Upper lobe of left lung (tissue), 6 donors: ENCODE results near the gene TMEM138. TPM values are rescaled to one million over a fixed set of nuclear protein-coding genes. Genes with fewer than 3 reads are reported as not detected.

Experiments used
- ATAC-seq, 2 donors: fragments of 200-7000 bp; cut with Tn5 transposase; one replicate each; pipeline ENCODE4 v1.9.1; 2022; ENCODE audit warnings: mild to moderate bottlenecking in 2 of 2, moderate library complexity in 2 of 2; ENCODE audit not compliant: low FRiP score in 2 of 2
- DNase-seq, 2 donors: peaks; one replicate each; pipeline ENCODE4 v3.0.0-alpha.2; 2019 to 2020
- H3K27ac ChIP-seq, 4 donors: fragments of 200-600 bp; sonication (generic); one replicate each; pipeline ENCODE4 v1.5.1; 2016 to 2019
- H3K27me3 ChIP-seq, 4 donors: fragments of 200-600 bp; sonication (generic); one replicate each; pipeline ENCODE4 v1.5.1; 2017 to 2019
- H3K36me3 ChIP-seq, 4 donors: fragments of 200-600 bp; sonication (generic); one replicate each; pipeline ENCODE4 v1.5.1; 2016 to 2019
- H3K4me1 ChIP-seq, 4 donors: fragments of 200-600 bp; sonication (generic); one replicate each; pipeline ENCODE4 v1.5.1; 2018 to 2019
- H3K4me3 ChIP-seq, 4 donors: fragments of 200-600 bp; sonication (generic); one replicate each; pipeline ENCODE4 v1.5.1; 2017 to 2019; ENCODE audit warnings: mild to moderate bottlenecking in 2 of 4, moderate library complexity in 1 of 4
- H3K9me3 ChIP-seq, 4 donors: fragments of 200-600 bp; sonication (generic); one replicate each; pipeline ENCODE4 v1.5.1; 2018 to 2019
- EP300 ChIP-seq, 4 donors: sonication (generic); formaldehyde crosslinking; IDR thresholded peaks; one replicate each; pipeline ENCODE4 v1.5.1; 2017; ENCODE audit warnings: antibody characterized with exemption in 4 of 4, control low read depth in 2 of 4
- POLR2A ChIP-seq, 4 donors: fragments of 450-650 bp; IDR thresholded peaks; one replicate each; pipeline ENCODE4 v1.5.1; 2016 to 2017; ENCODE audit warnings: antibody characterized with exemption in 4 of 4, mild to moderate bottlenecking in 2 of 4
- POLR2AphosphoS5 ChIP-seq, 2 donors: sonication (generic); formaldehyde crosslinking; IDR thresholded peaks; one replicate each; pipeline ENCODE4 v1.5.1; 2017; ENCODE audit warnings: antibody characterized with exemption in 2 of 2
- WGBS, 2 donors: methylation state at CpG; one replicate each; pipeline ENCODE4 v1.1.5; 2017 to 2018; 5-methylcytosine and 5-hydroxymethylcytosine counted together
- total RNA-seq, 6 donors: library from RNA; depleted of rRNA in 4 of 6; stranded (reverse); fragments of >200 nt in 4 of 6; gene quantifications; one replicate each; pipeline versions ENCODE4 v1.1.0 to v1.2.1, GENCODE V29; 2016 to 2021
- TF ChIP-seq, protein P1 (sequence below), 6 experiments: fragments of 450-650 bp in 4 of 6; fragments of 200-600 bp in 2 of 6; sonication (generic) in 2 of 6; IDR thresholded peaks; one replicate each; pipeline ENCODE4 v1.5.1; 2016 to 2019; ENCODE audit warnings: antibody characterized with exemption in 6 of 6
- donor health status: DM: no; HTN: no; CAD: no; lungs with moderate emphysema.
- donor health status: DM: no; HTN: yes; CAD: no; lungs with severe emphysema.

The TMEM138 gene
- total RNA-seq, 6 donors from 2014 or later = 23.5 to 95.3 (median 34.5) TPM

GRCh38 chr11:61332797-61333549 lies 29.2 kb upstream of the TMEM138 start, which contains the start of the genes DDB1 and TKFC:
Gene DDB1, minus strand, starts transcription at chr11:61333105. Its CDS starts 137 bp downstream, at chr11:61332968.
Gene TKFC, plus strand, starts transcription at chr11:61333228. Its CDS starts 1,501 bp downstream, at chr11:61334729.
- ATAC-seq (peak; percentile 96 to 97), DNase-seq (peak; percentile 97 to 99)
- Histone ChIP-seq H3K9me3 (no peaks in the 10 kb centered on the region), H3K27ac (peak within 1 kb of the TSS; percentile 84 to 96 (median 91)), H3K4me1 (peaks cover 24 to 34% (median 31%) of the 10 kb centered on the region in 4 donors), H3K4me3 (peak within 1 kb of the TSS; percentile 56 to 98 (median 84)), H3K36me3 (peaks cover 5 to 21% (median 13%) of the 10 kb centered on the region in 4 donors), H3K27me3 (no peaks in the 10 kb centered on the region)
- TF ChIP-seq, protein P1, sequence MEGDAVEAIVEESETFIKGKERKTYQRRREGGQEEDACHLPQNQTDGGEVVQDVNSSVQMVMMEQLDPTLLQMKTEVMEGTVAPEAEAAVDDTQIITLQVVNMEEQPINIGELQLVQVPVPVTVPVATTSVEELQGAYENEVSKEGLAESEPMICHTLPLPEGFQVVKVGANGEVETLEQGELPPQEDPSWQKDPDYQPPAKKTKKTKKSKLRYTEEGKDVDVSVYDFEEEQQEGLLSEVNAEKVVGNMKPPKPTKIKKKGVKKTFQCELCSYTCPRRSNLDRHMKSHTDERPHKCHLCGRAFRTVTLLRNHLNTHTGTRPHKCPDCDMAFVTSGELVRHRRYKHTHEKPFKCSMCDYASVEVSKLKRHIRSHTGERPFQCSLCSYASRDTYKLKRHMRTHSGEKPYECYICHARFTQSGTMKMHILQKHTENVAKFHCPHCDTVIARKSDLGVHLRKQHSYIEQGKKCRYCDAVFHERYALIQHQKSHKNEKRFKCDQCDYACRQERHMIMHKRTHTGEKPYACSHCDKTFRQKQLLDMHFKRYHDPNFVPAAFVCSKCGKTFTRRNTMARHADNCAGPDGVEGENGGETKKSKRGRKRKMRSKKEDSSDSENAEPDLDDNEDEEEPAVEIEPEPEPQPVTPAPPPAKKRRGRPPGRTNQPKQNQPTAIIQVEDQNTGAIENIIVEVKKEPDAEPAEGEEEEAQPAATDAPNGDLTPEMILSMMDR (IDR thresholded peaks at IDR 0.05) = peak in 1 of 6 experiments; percentile 30
- TF ChIP-seq EP300 (IDR thresholded peaks at IDR 0.05) = peak in 1 of 4 donors; percentile 52
- TF ChIP-seq POLR2AphosphoS5 (IDR thresholded peaks at IDR 0.05) = peak; percentile 64 to 91
- TF ChIP-seq POLR2A (IDR thresholded peaks at IDR 0.05) = peak in 3 of 4 donors; percentile 73 to 89 (median 80)
- WGBS, 2 donors = 0 to 1% methylated on average over 5 to 42 of the region's 81 CpGs

DNA sequence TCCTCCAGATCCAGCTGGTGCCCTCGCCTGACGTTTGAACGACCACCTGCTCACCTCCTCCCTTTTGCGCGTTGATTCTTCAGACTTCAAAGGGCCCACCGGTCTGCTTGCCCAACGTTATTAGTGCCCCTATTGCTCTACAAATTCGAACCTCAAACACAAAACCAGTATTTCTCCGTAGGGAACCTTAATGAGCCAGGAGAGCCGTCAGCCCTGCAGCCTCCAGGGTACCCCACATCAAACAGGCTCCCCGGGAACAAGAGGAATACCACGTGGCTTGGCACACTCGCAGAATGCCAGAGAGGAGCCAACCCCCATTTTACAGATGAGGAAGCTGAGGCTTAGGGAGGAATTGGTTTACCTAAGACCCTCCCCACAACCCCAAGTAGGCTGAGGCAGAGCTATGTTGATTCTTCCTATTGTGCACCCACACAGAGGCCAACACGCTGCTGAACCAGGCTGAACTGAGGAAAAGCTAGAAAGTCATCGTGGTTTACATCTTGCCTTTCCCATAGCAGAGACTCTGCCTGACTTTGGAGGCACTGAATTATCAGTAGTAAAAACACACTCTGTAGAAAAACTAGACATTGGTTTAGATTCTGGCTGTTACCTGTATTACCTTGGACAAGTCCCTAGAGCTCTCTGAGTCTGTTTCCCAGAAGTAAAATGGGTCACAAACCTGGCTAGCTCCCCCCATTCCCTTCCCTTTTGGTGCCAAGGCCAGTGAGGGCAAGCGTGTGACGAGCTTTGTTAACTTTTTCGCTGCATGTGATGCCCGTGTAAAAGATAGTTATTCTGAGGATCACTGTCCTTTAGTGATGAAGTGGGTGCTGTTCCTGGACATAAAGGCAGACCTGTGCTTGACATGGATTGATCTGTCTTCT lies 28.4 kb upstream of the TMEM138 start:
- H3K4me1 ChIP-seq = peaks cover 24 to 34% (median 31%) of the 10 kb centered on the region in 4 donors
- TF ChIP-seq EP300 (IDR thresholded peaks at IDR 0.05) = no peak
- TF ChIP-seq, protein P1 (IDR thresholded peaks at IDR 0.05) = no peak
- TF ChIP-seq POLR2AphosphoS5 (IDR thresholded peaks at IDR 0.05) = no peak
- TF ChIP-seq POLR2A (IDR thresholded peaks at IDR 0.05) = no peak
- H3K4me3 ChIP-seq = peak overlapping the region; percentile 56 to 98 (median 84)
- ATAC-seq (no peak), DNase-seq (no peak)
- H3K36me3 ChIP-seq = peaks cover 5 to 18% (median 9%) of the 10 kb centered on the region in 4 donors
- H3K9me3 ChIP-seq = no peaks in the 10 kb centered on the region
- H3K27ac ChIP-seq = peak overlapping the region; percentile 84 to 96 (median 91)
- H3K27me3 ChIP-seq = no peaks in the 10 kb centered on the region
- 29 to 35% methylated on average over 15 to 18 of the region's 19 CpGs for WGBS, 2 donors

- DNase-seq = no peak
- H3K9me3 ChIP-seq = no peaks in the 10 kb centered on the region
- no peak overlapping the region for H3K4me3 ChIP-seq
- H3K36me3 ChIP-seq = peaks cover 0 to 17% (median 4%) of the 10 kb centered on the region in 4 donors
- no peaks in the 10 kb centered on the region for H3K27me3 ChIP-seq
- 90 to 96% methylated on average over 15 to 16 of the region's 16 CpGs for WGBS, 2 donors
- no peak for TF ChIP-seq POLR2AphosphoS5 (IDR thresholded peaks at IDR 0.05)
- TF ChIP-seq EP300 (IDR thresholded peaks at IDR 0.05) = no peak
- no peak for TF ChIP-seq POLR2A (IDR thresholded peaks at IDR 0.05)
- TF ChIP-seq, protein P1 (IDR thresholded peaks at IDR 0.05) = no peak
- peak overlapping the region in 2 of 4 donors; percentile 73 to 96 for H3K27ac ChIP-seq
- no peak for ATAC-seq
- peaks cover 24 to 34% (median 31%) of the 10 kb centered on the region in 4 donors for H3K4me1 ChIP-seq
Observed at GRCh38 chr11:61334434-61335354, 27.5 kb upstream of the TMEM138 start.

DNA sequence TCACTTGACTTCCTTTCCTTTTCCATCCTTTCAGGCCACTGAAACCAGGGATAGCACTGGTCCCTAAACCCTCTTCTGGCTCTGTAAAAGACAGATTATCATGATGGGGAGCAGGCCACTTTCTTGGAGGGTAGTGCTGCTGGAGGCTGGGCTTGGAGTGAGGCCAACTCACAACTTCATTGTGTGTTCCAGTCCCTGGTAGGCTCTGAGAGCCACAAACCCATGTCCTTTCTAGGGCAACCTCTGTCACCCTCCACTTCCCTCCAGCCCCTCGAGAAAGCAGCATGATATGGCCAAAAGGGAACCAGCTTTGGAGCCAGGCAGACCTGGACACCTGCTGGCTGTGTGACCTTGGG lies 26.8 kb upstream of the TMEM138 start:
- TF ChIP-seq POLR2AphosphoS5 (IDR thresholded peaks at IDR 0.05) (no peak), POLR2A (IDR thresholded peaks at IDR 0.05) (no peak), EP300 (IDR thresholded peaks at IDR 0.05) (no peak)
- TF ChIP-seq, protein P1 (IDR thresholded peaks at IDR 0.05) = no peak
- peaks cover 24 to 33% (median 30%) of the 10 kb centered on the region in 4 donors for H3K4me1 ChIP-seq
- DNase-seq (no peak), ATAC-seq (no peak)
- H3K36me3 ChIP-seq = peaks cover 0 to 13% (median 4%) of the 10 kb centered on the region in 4 donors
- peak overlapping the region in 1 of 4 donors; percentile 73 for H3K27ac ChIP-seq
- no peak overlapping the region for H3K4me3 ChIP-seq
- 56 to 100% methylated on average over 1 of the region's 1 CpG for WGBS, 2 donors
- H3K27me3 ChIP-seq = no peaks in the 10 kb centered on the region
- no peaks in the 10 kb centered on the region for H3K9me3 ChIP-seq
